OCI-LY3 (cell line): Measurements from ENCODE around the gene AUTS2.
A peak's percentile ranks its signal among the peaks of the same experiment; 100 is the strongest.

Source experiments
- CTCF ChIP-seq: fragments of 200-600, 300-600 bp; sonication (generic); IDR thresholded peaks from 2 replicates; pipeline ENCODE4 v1.5.1; 2014; ENCODE audit warnings: antibody characterized with exemption, low read length, low read depth
- EZH2phosphoT487 ChIP-seq: fragments of 200-600 bp; shearing (Covaris generic); IDR thresholded peaks from 2 replicates; pipeline ENCODE4 v1.6.1; 2018; ENCODE audit warnings: antibody characterized with exemption, mixed run types, low read depth

GRCh38 chr7:70698219-70698832 is 1100.1 kb downstream of the AUTS2 start:
- TF ChIP-seq EZH2phosphoT487 = no peak
- peak; percentile 73 for TF ChIP-seq CTCF
